Measurements from ENCODE around the gene SPCS1. TPM values are rescaled to one million over a fixed set of nuclear protein-coding genes. Genes with fewer than 3 reads are reported as not detected.

SPCS1 gene
- polyA plus RNA-seq, 3 donors from 2014 or later, result 261 to 411 (median 304) TPM

Other genes starting within 250 kb of the SPCS1 start
- gene STAB1, start 210.8 kb upstream of the SPCS1 start, polyA plus RNA-seq, result under 1 TPM in 1 of 3 donors, not detected in 2; 0.10 TPM
- gene NT5DC2, start 172.2 kb upstream of the SPCS1 start, polyA plus RNA-seq, result under 1 TPM in 2 of 3 donors, not detected in 1; 0.26 to 0.53 TPM
- 10 to 100 TPM; 11.7 to 27.2 (median 13.9) TPM for gene UQCC5, start 169.5 kb upstream of the SPCS1 start, polyA plus RNA-seq
- gene PBRM1, start 20.2 kb upstream of the SPCS1 start, polyA plus RNA-seq, result 100 to 1,000 TPM in 1 of 3 donors, 10 to 100 TPM in 2; 52.4 to 116 (median 66.4) TPM
- gene GNL3, start 20.1 kb upstream of the SPCS1 start, polyA plus RNA-seq, result 10 to 100 TPM; 27.4 to 43.3 (median 28.0) TPM
- gene GLT8D1, start 315 bp upstream of the SPCS1 start, polyA plus RNA-seq, result 10 to 100 TPM; 72.7 to 81.9 (median 73.5) TPM
- 10 to 100 TPM in 1 of 3 donors, 1 to 10 TPM in 1, under 1 TPM in 1; 0.77 to 10.1 (median 5.1) TPM for gene NEK4, start 64.8 kb downstream of the SPCS1 start, polyA plus RNA-seq
- gene ITIH1, start 71.5 kb downstream of the SPCS1 start, polyA plus RNA-seq, result not detected
- gene ITIH3, start 88.7 kb downstream of the SPCS1 start, polyA plus RNA-seq, result not detected
- under 1 TPM in 1 of 3 donors, not detected in 2; 0.71 TPM for gene ITIH4, start 124.6 kb downstream of the SPCS1 start, polyA plus RNA-seq
- gene MUSTN1, start 128.9 kb downstream of the SPCS1 start, polyA plus RNA-seq, result not detected
- gene STIMATE, start 191.4 kb downstream of the SPCS1 start, polyA plus RNA-seq, result 10 to 100 TPM in 1 of 3 donors, 1 to 10 TPM in 2; 3.3 to 11.0 (median 8.2) TPM